Suprapubic skin (tissue), 4 donors: Measurements from ENCODE around the gene EMC8.

ENCODE experiments used
- EP300 ChIP-seq: sonication (generic); formaldehyde crosslinking; IDR thresholded peaks from one replicate; pipeline ENCODE4 v1.6.1; 2017; ENCODE audit warnings: antibody characterized with exemption
- POLR2A ChIP-seq, 2 donors: fragments of 450-650 bp; IDR thresholded peaks; one replicate each; pipeline ENCODE4 v1.6.1; 2017; ENCODE audit warnings: antibody characterized with exemption in 2 of 2, mild to moderate bottlenecking in 2 of 2, moderate library complexity in 2 of 2
- POLR2AphosphoS5 ChIP-seq, 3 donors: sonication (generic); formaldehyde crosslinking; IDR thresholded peaks; one replicate each; pipeline ENCODE4 v1.6.1; 2017; ENCODE audit warnings: antibody characterized with exemption in 3 of 3
- TF ChIP-seq, protein P1 (sequence below), 2 donors: fragments of 200-600 bp in 1 of 2; fragments of 450-650 bp in 1 of 2; sonication (generic) in 1 of 2; IDR thresholded peaks; one replicate each; pipeline ENCODE4 v1.5.1; 2016 to 2019; ENCODE audit warnings: antibody characterized with exemption in 2 of 2, mild to moderate bottlenecking in 1 of 2, moderate library complexity in 1 of 2

DNA sequence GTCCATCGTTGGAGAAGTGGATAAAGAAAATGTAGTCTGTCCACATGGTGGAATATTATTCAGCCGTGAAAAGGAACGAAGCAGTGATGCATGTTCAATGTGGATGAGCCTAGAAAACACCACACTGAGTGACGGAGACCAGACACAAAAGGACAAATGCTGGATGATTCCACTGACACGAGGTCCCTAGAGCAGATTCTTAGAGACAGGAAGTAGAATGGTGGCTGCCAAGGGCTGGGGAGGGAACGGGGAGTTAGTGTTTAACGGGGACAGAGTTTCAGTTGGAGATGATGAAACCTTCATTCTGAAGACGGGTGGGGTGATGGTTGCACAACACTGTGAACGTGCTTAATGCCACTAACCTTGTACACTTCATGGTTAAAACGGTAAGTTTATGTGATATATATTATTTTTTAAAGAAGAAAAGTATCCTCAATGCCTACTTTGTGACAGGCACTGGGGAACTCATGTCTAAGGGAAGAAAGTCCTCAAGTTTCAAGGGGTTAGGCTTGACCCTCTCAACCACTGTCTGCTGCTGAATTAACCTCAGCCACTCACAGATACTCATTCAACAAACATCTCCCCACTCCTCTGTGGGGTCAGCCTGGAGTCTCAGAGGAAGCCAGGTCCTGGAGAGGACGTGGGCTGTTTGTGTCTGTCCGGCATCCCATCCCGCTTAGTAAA lies 66.0 kb downstream of the EMC8 start:
- TF ChIP-seq POLR2A (IDR thresholded peaks at IDR 0.05) (no peak), EP300 (no peak), POLR2AphosphoS5 (IDR thresholded peaks at IDR 0.05) (no peak)
- TF ChIP-seq, protein P1, sequence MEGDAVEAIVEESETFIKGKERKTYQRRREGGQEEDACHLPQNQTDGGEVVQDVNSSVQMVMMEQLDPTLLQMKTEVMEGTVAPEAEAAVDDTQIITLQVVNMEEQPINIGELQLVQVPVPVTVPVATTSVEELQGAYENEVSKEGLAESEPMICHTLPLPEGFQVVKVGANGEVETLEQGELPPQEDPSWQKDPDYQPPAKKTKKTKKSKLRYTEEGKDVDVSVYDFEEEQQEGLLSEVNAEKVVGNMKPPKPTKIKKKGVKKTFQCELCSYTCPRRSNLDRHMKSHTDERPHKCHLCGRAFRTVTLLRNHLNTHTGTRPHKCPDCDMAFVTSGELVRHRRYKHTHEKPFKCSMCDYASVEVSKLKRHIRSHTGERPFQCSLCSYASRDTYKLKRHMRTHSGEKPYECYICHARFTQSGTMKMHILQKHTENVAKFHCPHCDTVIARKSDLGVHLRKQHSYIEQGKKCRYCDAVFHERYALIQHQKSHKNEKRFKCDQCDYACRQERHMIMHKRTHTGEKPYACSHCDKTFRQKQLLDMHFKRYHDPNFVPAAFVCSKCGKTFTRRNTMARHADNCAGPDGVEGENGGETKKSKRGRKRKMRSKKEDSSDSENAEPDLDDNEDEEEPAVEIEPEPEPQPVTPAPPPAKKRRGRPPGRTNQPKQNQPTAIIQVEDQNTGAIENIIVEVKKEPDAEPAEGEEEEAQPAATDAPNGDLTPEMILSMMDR (IDR thresholded peaks at IDR 0.05), result no peak
